HG02642 (cell line): ENCODE data around the gene GSTM1.
"Not testable (repeated sequence)": the region's sequence is repeated elsewhere in the genome, so short reads cannot be mapped to it uniquely, and the experiment has no call there.

Source experiments
- ATAC-seq: cut with Tn5 transposase; IDR thresholded peaks from one replicate; pipeline ENCODE4 v1.9.1; 2021; ENCODE audit warnings: mild to moderate bottlenecking; ENCODE audit not compliant: unreplicated experiment, poor library complexity

The GSTM1 gene

DNA sequence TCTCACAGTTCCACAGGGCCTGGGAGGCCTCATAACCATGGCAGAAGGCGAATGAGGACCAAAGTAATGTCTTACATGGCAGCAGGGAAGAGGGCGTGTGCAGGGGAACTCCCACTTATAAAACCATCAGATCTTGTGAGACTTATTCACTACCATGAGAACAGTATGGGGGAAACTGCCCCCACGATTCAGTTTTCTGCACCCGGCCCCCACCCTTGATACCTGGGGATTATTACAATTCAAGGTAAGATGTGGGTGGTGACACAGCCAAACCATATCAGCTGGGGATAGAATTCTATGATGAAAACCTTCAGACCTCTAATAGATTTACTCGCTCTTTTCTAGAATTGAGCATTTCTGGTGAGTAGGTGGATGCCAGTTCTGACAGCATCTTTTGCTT is 6.8 kb downstream of the GSTM1 start:
- ATAC-seq: not testable (repeated sequence)

- not testable (repeated sequence) for ATAC-seq
Observed at GRCh38 chr1:109695138-109695537, 7.5 kb downstream of the GSTM1 start.

- ATAC-seq: no peak
Observed at GRCh38 chr1:109697066-109697465, 9.4 kb downstream of the GSTM1 start.

DNA sequence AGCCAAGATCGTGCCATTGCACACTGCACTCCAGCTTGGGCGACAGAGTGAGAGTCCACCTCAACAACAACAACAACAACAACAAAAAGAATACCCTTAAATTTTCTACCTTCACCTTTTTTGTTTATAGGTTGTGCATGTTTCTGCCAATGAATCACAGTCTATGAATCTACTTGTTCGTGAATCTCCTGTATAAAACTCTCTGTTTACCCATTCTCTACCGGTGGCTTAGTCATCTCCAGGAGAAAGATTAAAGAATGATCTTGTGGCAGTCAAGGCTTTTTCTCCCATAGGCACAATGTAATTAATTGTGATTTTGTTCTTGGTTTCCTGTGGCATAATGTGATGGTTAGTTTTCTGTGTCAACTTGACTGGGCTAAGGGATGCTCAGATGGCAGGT is 10.2 kb downstream of the GSTM1 start:
- ATAC-seq: not testable (repeated sequence)

- not testable (repeated sequence) for ATAC-seq
Observed at GRCh38 chr1:109702940-109703339, 15.3 kb downstream of the GSTM1 start.

GRCh38 chr1:109704173-109704572 is 16.6 kb downstream of the GSTM1 start:
- no peak for ATAC-seq

DNA sequence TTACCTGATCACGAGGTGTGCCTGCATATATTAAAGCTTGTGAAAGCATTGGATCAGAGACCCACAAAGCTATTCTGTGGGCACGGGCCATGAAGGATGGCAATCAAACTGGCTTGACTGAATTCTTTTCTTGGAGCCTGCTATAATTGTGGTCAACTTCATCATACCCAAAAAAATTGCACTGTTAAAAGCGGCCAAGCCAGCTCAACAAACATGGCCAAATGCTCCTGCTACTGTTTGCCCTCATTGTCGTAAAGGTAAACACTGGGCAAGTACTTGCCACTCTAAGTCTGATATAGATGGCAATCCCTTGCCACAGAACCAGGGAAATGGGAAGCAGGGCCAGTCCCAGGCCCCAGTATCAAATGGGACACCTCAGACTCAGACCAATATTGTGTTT is 17.8 kb downstream of the GSTM1 start:
- ATAC-seq: no peak

- ATAC-seq: not testable (repeated sequence)
Observed at GRCh38 chr1:109708949-109709348, 21.3 kb downstream of the GSTM1 start.

DNA sequence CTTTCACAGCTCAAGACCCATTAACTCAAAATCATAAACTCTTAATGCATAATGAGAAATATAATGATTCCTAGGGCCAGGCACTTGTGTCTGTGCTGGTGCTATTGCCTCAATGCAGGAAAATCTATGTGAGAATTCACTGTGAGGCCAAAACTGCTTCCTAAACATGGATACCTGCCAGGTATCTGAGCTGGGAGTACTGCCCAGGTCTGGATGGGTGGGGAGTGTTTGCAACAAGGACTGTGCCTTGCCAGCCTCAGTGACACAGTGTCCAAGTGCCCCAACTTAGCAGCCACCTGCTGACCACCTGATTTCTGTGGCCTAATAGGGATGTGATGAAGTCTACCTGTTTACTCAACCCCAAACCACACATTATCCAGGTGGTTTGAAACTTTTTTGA is 22.2 kb downstream of the GSTM1 start:
- ATAC-seq: not testable (repeated sequence)

DNA sequence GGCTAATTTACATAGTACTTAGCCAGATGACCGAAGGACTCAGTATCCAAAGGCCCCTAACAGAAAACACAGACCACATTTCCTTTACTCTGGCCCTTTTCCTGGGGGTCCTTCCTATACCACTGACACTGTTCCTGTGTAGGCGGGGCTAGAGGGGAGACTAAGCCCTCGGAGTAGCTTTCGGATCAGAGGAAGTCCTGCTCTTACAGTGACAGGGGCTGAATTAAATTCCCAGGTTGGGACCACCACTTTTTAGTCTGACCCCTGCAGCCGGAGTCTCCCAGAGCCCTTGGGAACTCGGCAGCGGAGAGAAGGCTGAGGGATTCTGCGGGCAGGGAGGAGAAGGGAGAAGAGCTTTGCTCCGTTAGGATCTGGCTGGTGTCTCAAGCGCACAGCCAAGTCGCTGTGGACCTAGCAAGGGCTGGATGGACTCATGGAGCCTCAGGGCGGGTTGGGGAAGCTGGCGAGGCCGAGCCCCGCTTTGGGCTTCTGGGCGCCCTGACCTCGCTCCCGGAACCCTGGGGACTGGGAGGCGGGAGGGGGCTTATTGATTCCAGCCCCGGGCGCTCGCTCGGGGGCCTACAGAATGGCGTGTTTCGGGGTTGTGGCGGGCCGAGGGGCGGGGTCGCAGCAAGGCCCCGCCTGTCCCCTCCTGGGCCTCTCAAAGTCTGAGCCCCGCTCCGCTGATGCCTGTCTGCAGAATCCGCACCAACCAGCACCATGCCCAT is 24.1 kb downstream of the GSTM1 start, which contains the start of gene GSTM5:
TSS of gene GSTM5 (plus strand) at position 659 of the 728 bp plus-strand sequence. CDS start at position 721, 62 bp downstream.
- not testable (repeated sequence) for ATAC-seq

- no peak for ATAC-seq
Observed at GRCh38 chr1:109712321-109712864, 24.8 kb downstream of the GSTM1 start.

- no peak for ATAC-seq
Observed at GRCh38 chr1:109713636-109714035, 26.0 kb downstream of the GSTM1 start.

DNA sequence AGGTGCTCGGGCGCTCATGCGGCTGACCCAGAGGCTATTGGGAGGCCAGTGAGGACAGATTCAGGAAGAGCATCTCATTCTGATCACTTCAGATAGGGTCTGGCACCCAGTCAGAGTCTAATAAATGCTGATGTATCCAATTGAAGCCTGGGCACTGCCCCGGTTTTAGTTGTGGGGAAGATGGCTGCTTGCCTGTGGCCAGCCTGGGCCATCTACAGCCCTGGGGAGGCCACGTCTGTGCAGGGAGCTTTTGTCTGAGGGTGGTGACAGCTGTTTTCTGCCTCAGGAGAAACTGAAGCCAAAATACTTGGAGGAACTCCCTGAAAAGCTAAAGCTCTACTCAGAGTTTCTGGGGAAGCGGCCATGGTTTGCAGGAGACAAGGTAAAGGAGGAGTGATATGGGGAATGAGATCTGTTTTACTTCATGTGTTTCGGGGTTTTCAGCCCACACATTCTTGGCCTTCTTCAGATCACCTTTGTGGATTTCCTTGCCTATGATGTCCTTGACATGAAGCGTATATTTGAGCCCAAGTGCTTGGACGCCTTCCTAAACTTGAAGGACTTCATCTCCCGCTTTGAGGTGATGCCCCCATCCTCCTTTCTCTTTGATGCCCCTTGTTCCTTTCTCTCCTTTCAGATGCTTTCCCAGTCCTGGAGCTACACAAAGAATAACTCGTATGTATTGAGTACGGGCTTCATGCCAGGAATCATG is 27.2 kb downstream of the GSTM1 start:
- ATAC-seq: no peak

DNA sequence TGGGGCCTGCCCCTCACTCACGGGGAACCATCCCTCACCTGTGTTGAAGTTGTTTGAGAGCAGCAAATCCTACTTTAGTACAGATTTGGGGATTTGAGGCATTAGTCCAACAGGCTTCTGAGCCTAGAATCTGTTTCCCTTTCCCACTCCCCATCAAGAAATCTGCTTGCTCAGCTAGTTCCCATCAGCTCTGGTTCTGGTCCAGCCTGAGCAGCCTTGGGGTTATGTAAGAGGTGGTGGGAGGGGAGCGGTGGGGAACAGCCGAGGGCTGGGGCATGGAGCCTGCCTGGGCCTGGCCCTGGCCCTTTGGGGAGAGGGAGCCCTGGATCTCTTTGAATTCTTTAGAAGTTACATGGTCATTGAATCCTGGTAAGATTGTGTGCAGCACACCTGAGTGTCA is 28.5 kb downstream of the GSTM1 start:
- ATAC-seq: no peak

DNA sequence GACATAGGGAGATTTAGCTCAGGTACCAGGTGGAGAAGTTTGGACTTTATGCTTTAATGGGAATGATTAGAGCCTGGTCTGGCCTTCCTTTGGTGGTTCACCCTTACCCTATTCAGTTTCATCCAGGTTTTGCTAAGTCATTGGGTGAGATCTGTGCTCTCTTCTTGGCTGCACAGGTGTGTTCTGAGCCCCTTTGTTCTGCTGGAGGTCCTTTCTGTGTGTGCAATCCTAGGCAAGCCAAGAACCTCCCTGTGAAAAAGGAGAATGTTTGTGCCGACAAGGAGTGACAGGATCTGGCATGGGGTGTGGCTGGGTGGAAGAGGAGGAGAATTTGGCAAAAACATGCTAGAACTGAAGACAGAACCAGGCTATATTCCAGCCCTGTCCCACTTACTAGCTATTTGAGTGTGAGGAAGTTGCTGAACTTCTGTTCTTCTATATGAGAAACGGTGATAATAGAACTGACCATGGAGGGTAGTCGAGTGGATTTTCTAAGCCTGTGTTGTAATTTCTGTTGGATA is 29.0 kb downstream of the GSTM1 start:
- ATAC-seq: no peak

- no peak for ATAC-seq
Observed at GRCh38 chr1:109717729-109718128, 30.1 kb downstream of the GSTM1 start.

DNA sequence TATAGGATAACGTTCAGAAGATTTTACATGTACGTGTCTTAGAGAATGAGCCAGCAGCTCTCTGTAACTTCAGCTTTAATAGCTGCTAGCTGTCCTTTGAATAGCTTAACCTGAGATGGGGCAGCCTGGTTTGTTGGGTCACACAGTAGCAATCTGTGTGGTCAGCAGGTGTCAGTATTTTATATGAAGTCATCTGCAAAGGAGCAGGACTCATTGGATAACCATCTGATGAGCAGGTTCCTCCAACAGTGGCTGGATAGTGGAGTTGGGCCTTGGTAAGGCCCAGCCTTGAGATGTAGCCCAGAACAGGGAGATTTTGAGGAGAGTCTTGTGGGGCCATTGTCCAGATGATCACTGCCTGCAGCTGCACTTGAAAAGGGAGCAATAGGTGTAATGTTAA is 30.9 kb downstream of the GSTM1 start:
- ATAC-seq: no peak

DNA sequence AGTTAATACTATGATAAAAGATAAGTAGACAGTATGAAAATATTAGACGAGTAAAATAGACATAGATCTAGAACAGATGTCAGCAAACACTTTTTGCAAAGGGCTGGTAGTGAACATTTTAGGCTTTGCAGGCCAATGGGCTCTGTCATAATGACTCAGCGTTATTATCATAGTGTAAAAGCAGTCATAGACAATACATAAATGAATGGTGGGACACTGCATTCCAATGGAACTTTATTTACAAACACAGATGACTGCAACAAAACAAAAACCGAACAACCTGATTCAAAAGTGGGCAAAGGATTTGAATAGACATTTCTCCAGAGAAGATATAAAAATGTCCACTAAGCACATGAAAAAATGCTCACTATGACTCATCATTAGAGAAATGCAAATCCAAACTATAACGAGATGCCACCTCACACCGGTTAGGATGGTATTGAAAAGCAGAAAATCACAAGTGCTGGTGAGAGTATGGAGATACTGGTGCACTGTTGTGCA is 31.8 kb downstream of the GSTM1 start:
- ATAC-seq: no peak

GRCh38 chr1:109721042-109721441 is 33.4 kb downstream of the GSTM1 start:
- ATAC-seq: no peak

GRCh38 chr1:109721971-109722370 is 34.4 kb downstream of the GSTM1 start:
- ATAC-seq: no peak
